Measurements from ENCODE around the gene PARD3. TPM values are rescaled to one million over a fixed set of nuclear protein-coding genes. Genes with fewer than 3 reads are reported as not detected.
"Not testable (repeated sequence)": the region's sequence is repeated elsewhere in the genome, so short reads cannot be mapped to it uniquely, and the experiment has no call there.

The PARD3 gene
- total RNA-seq, 2 donors from 2014 or later, result 32.0 to 61.9 TPM

DNA sequence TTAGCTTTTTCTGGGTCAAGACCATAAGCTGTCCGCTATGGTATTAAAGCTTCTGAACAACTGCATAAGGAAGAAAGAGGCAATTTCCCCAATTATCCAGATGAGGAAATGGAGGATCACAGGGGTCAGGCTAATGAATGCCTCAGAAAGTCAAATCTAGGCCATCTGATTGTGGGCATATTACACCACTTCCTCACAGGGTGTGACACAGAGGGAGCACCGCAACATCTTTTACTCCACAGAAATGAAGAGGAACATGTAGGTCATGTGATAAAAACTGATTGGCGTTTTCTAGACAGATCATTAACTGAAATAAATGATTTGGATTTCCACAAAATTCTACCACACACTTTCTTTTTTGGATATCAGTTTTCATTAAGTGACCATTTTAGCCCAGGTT, 384.4 kb downstream of the PARD3 start:
- DNase-seq (ENCODE audit: low spot score), result no peak
- WGBS, result 92% methylated on average over 3 of the region's 3 CpGs
- H3K9me3 ChIP-seq, result no peaks in the 10 kb centered on the region

DNA sequence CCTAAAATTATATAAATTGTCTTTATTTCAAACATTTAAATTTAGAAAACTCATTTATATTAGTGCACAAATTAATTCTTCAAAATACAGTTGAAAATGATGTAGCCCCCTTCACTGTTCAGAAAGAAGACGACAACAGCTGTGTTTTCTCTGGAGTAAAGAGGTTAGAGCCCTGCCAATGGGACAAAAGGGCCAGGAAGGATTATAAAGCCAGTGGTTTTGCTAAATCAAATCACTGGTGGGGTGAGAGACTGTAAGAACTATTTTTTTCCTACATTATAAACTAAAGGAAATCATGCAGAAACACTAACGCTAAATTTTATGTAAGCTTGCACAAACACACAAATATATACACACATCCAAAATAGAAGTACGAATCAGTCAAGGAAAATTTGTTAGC, 386.6 kb downstream of the PARD3 start:
- intact Hi-C loops (cut with DNase I), result no loop called here
- 59% methylated on average over 3 of the region's 3 CpGs for WGBS
- no peak for TF ChIP-seq POLR2A (IDR thresholded peaks at IDR 0.05)
- TF ChIP-seq, protein P1, sequence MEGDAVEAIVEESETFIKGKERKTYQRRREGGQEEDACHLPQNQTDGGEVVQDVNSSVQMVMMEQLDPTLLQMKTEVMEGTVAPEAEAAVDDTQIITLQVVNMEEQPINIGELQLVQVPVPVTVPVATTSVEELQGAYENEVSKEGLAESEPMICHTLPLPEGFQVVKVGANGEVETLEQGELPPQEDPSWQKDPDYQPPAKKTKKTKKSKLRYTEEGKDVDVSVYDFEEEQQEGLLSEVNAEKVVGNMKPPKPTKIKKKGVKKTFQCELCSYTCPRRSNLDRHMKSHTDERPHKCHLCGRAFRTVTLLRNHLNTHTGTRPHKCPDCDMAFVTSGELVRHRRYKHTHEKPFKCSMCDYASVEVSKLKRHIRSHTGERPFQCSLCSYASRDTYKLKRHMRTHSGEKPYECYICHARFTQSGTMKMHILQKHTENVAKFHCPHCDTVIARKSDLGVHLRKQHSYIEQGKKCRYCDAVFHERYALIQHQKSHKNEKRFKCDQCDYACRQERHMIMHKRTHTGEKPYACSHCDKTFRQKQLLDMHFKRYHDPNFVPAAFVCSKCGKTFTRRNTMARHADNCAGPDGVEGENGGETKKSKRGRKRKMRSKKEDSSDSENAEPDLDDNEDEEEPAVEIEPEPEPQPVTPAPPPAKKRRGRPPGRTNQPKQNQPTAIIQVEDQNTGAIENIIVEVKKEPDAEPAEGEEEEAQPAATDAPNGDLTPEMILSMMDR (IDR thresholded peaks at IDR 0.05), result no peak
- no peak for TF ChIP-seq POLR2AphosphoS5 (IDR thresholded peaks at IDR 0.05)

More for the DNA sequence above, 384.4 kb downstream of the PARD3 start:
- intact Hi-C loops (cut with DNase I), result no loop called here
- Histone ChIP-seq H3K4me3 (no peak overlapping the region), H3K36me3 (no peaks in the 10 kb centered on the region), H3K27me3 (replicated peaks; ENCODE audit: insufficient read depth) (no peaks in the 10 kb centered on the region), H3K27ac (no peak overlapping the region), H3K4me1 (replicated peaks) (no peaks in the 10 kb centered on the region)
- TF ChIP-seq, protein P1 (IDR thresholded peaks at IDR 0.05), result no peak
- TF ChIP-seq POLR2AphosphoS5 (IDR thresholded peaks at IDR 0.05), result no peak

DNA sequence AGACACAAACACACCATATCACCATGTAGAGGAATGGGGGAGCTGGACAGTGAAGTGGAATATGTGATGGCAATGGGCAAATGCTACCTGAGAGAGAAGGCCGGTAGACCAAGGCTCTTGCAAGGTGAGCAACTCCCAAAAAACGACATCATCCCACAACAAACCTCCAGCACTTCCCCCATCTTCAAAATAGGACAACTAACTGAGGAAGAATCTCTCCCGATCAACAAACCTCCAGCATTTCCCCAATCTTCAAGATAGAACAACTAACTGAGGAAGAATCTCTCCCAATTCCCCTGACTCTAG, 387.2 kb downstream of the PARD3 start:
- Histone ChIP-seq H3K4me1 (replicated peaks) (no peaks in the 10 kb centered on the region), H3K36me3 (no peaks in the 10 kb centered on the region), H3K4me3 (no peak overlapping the region), H3K27me3 (replicated peaks; ENCODE audit: insufficient read depth) (no peaks in the 10 kb centered on the region), H3K27ac (no peak overlapping the region), H3K9me3 (no peaks in the 10 kb centered on the region)
- intact Hi-C loops (cut with DNase I), result no loop called here
- 84% methylated on average over 3 of the region's 3 CpGs for WGBS
- no peak for DNase-seq (ENCODE audit: low spot score)
- TF ChIP-seq POLR2A (IDR thresholded peaks at IDR 0.05), result no peak
- TF ChIP-seq, protein P1 (IDR thresholded peaks at IDR 0.05), result no peak
- no peak for TF ChIP-seq POLR2AphosphoS5 (IDR thresholded peaks at IDR 0.05)

More for the DNA sequence above, 386.6 kb downstream of the PARD3 start:
- H3K4me1 ChIP-seq (replicated peaks), result no peaks in the 10 kb centered on the region
- DNase-seq (ENCODE audit: low spot score), result no peak
- no peak overlapping the region for H3K4me3 ChIP-seq
- no peak overlapping the region for H3K27ac ChIP-seq
- no peaks in the 10 kb centered on the region for H3K9me3 ChIP-seq
- no peaks in the 10 kb centered on the region for H3K36me3 ChIP-seq
- no peaks in the 10 kb centered on the region for H3K27me3 ChIP-seq (replicated peaks; ENCODE audit: insufficient read depth)

DNA sequence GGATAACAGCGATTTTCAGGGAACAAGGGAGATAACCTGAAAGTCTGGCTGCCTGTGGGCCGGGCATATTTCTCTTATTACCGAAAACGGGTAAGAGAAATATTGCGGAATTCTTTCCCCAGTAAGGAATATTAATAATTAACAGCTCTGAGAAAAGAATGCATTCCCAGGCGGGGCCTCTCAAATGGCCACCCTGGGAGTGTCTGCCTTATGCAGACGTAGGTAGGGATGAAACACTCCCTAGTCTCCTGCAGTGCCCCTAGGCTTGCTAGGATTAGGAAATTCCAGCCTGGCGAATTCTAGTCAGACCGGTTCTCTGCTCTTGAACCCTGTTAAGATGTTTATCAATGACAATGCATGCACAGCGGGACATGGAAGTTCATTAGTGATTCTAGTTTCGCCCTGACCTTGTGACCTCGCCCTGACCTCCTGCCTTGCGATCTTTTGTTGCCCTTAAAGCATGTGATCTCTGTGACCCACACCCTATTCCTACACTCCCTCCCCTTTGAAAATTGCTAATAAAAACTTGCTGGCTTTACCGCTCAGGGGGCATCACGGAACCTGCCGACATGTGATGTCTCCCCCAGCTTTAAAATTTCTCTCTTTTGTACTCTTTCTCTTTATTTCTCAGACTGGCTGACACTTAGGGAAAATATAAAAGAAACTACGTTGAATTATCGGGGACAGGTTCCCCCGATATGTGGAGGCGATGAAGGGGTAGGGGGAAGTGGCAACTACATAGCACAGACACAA, 387.8 kb downstream of the PARD3 start:
- H3K9me3 ChIP-seq; H3K4me3 ChIP-seq; H3K27me3 ChIP-seq (replicated peaks; ENCODE audit: insufficient read depth); H3K4me1 ChIP-seq (replicated peaks); intact Hi-C loops (cut with DNase I); H3K36me3 ChIP-seq; H3K27ac ChIP-seq; DNase-seq (ENCODE audit: low spot score): not testable (repeated sequence)
- 85% methylated on average over 20 of the region's 20 CpGs for WGBS

DNA sequence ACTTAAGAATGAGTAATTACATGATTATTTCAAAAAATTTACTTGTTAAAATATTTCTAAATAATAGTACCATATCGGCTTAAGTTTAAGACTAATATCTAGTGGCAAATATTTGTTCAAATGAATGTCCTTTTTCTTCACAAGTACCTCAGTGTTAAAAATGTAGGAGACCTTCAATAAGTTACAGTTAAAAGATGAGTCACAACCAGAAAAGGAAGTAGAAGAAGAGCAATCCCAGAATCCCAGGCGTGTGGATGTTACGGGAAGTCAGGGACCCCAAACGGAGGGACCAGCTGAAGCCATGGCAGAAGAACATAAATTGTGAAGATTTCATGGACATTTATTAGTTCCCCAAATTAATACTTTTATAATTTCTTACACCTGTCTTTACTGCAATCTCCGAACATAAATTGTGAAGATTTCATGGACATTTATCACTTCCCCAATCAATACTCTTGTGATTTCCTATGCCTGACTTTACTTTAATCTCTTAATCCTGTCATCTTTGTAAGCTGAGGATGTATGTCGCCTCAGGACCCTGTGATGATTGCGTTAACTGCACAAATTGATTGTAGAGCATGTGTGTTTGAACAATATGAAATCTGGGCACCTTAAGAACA, 388.4 kb downstream of the PARD3 start:
- DNase-seq (ENCODE audit: low spot score); H3K27ac ChIP-seq; H3K4me1 ChIP-seq (replicated peaks); H3K9me3 ChIP-seq; H3K4me3 ChIP-seq; H3K27me3 ChIP-seq (replicated peaks; ENCODE audit: insufficient read depth); H3K36me3 ChIP-seq; intact Hi-C loops (cut with DNase I): not testable (repeated sequence)
- 92% methylated on average over 7 of the region's 7 CpGs for WGBS

DNA sequence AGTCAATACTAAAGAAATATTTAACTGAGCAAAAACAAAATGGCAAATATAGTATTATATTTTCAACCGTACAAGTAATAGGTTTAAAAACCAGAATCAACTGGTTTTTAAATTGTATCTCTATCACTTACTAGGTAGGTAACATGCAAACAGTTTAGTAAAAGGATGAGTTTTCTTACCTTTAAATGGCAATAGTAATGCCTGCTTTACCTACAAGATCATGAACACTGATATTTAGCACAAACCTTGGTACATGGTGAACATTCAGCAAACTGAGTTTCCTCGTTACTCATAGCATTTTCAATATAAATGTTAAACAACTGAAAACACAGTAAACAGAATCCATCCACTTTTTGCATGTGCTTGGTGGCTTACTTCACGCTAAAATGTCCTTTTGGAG, 389.1 kb downstream of the PARD3 start:
- intact Hi-C loops (cut with DNase I), result no loop called here
- 83% methylated on average over 3 of the region's 3 CpGs for WGBS
- TF ChIP-seq, protein P1 (IDR thresholded peaks at IDR 0.05), result no peak
- TF ChIP-seq POLR2A (IDR thresholded peaks at IDR 0.05), result no peak
- no peak for TF ChIP-seq POLR2AphosphoS5 (IDR thresholded peaks at IDR 0.05)

More for the DNA sequence above, 389.1 kb downstream of the PARD3 start:
- H3K27me3 ChIP-seq (replicated peaks; ENCODE audit: insufficient read depth), result no peaks in the 10 kb centered on the region
- no peaks in the 10 kb centered on the region for H3K36me3 ChIP-seq
- no peaks in the 10 kb centered on the region for H3K4me1 ChIP-seq (replicated peaks)
- H3K27ac ChIP-seq, result no peak overlapping the region
- no peak for DNase-seq (ENCODE audit: low spot score)
- H3K9me3 ChIP-seq, result no peaks in the 10 kb centered on the region
- H3K4me3 ChIP-seq, result no peak overlapping the region
